DMS153 treated with DMSO at 0.1 percent for 48 hours (cell line): ENCODE measurements around the gene SMNDC1.
"Not testable (repeated sequence)": the region's sequence is repeated elsewhere in the genome, so short reads cannot be mapped to it uniquely, and the experiment has no call there.

Experiments
- DNase-seq: peaks from one replicate; lab custom pipeline; 2025; ENCODE audit not compliant: unreplicated experiment; lab: John Stamatoyannopoulos, UW

Gene SMNDC1

GRCh38 chr10:110304780-110305421 is at the start of gene SMNDC1:
Gene SMNDC1, minus strand, starts transcription at chr10:110304920. Its CDS starts 1,333 bp downstream, at chr10:110303587.
- DNase-seq = peak; percentile 98

GRCh38 chr10:110354322-110354766 is 49.6 kb upstream of the SMNDC1 start:
- peak; percentile 19 for DNase-seq

GRCh38 chr10:110353244-110354119 is 48.8 kb upstream of the SMNDC1 start:
- no peak for DNase-seq

GRCh38 chr10:110352930-110353243 is 48.2 kb upstream of the SMNDC1 start:
- DNase-seq = no peak

- DNase-seq = no peak
Measured at GRCh38 chr10:110350812-110351211, 46.1 kb upstream of the SMNDC1 start.

GRCh38 chr10:110349831-110350230 is 45.1 kb upstream of the SMNDC1 start:
- DNase-seq = no peak

GRCh38 chr10:110349386-110349785 is 44.7 kb upstream of the SMNDC1 start:
- DNase-seq = no peak

- DNase-seq = no peak
Measured at GRCh38 chr10:110348336-110348735, 43.6 kb upstream of the SMNDC1 start.

GRCh38 chr10:110346914-110347313 is 42.2 kb upstream of the SMNDC1 start:
- DNase-seq = no peak

- DNase-seq = no peak
Measured at GRCh38 chr10:110345286-110345685, 40.6 kb upstream of the SMNDC1 start.

GRCh38 chr10:110344622-110345021 is 39.9 kb upstream of the SMNDC1 start:
- no peak for DNase-seq

GRCh38 chr10:110343947-110344346 is 39.2 kb upstream of the SMNDC1 start:
- DNase-seq = no peak

GRCh38 chr10:110340816-110341215 is 36.1 kb upstream of the SMNDC1 start:
- no peak for DNase-seq

- no peak for DNase-seq
Measured at GRCh38 chr10:110340122-110340521, 35.4 kb upstream of the SMNDC1 start.

GRCh38 chr10:110337906-110338305 is 33.2 kb upstream of the SMNDC1 start:
- no peak for DNase-seq

- no peak for DNase-seq
Measured at GRCh38 chr10:110337401-110337800, 32.7 kb upstream of the SMNDC1 start.

GRCh38 chr10:110336111-110336721 is 31.5 kb upstream of the SMNDC1 start:
- DNase-seq = no peak

GRCh38 chr10:110335314-110336064 is 30.8 kb upstream of the SMNDC1 start:
- no peak for DNase-seq

GRCh38 chr10:110334061-110334656 is 29.4 kb upstream of the SMNDC1 start:
- no peak for DNase-seq

GRCh38 chr10:110331226-110331795 is 26.6 kb upstream of the SMNDC1 start:
- DNase-seq = not testable (repeated sequence)
